GM18520 (cell line): ENCODE measurements around the gene SCNN1A.

Source experiments
- ATAC-seq: cut with Tn5 transposase; IDR thresholded peaks from one replicate; pipeline ENCODE4 v1.9.1; 2021; ENCODE audit not compliant: unreplicated experiment

The SCNN1A gene

DNA sequence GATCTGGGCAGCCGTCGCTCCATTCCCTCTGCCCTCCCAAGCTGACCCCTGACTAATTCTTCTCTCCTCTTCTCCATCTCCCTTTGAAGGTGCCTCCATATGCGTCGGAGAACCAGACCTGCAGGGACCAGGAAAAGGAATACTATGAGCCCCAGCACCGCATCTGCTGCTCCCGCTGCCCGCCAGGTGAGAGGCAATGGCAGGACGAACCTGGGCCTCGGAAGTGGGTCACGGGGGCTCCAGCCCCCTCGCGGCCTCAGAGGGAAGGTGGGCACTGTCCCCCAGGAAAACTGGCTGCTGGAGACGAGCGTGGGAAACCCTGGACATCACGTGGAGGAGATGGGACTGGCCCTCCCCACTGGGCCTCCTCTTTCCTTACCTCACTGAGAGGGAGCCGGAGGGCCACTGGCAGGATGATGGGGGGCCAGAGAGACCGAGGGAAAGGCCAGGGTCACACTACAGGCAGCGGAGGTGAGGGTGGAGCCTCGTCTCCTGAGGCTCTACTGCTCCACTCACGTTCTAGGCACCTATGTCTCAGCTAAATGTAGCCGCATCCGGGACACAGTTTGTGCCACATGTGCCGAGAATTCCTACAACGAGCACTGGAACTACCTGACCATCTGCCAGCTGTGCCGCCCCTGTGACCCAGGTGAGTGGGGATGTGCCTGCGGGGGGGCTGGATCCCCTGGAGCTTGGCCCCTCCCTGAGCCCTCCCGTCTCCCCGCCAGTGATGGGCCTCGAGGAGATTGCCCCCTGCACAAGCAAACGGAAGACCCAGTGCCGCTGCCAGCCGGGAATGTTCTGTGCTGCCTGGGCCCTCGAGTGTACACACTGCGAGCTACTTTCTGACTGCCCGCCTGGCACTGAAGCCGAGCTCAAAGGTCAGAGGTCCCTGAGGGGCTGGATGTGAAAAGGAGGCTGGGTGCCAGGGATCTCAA lies 9.4 kb upstream of the SCNN1A start:
- ATAC-seq: no peak

DNA sequence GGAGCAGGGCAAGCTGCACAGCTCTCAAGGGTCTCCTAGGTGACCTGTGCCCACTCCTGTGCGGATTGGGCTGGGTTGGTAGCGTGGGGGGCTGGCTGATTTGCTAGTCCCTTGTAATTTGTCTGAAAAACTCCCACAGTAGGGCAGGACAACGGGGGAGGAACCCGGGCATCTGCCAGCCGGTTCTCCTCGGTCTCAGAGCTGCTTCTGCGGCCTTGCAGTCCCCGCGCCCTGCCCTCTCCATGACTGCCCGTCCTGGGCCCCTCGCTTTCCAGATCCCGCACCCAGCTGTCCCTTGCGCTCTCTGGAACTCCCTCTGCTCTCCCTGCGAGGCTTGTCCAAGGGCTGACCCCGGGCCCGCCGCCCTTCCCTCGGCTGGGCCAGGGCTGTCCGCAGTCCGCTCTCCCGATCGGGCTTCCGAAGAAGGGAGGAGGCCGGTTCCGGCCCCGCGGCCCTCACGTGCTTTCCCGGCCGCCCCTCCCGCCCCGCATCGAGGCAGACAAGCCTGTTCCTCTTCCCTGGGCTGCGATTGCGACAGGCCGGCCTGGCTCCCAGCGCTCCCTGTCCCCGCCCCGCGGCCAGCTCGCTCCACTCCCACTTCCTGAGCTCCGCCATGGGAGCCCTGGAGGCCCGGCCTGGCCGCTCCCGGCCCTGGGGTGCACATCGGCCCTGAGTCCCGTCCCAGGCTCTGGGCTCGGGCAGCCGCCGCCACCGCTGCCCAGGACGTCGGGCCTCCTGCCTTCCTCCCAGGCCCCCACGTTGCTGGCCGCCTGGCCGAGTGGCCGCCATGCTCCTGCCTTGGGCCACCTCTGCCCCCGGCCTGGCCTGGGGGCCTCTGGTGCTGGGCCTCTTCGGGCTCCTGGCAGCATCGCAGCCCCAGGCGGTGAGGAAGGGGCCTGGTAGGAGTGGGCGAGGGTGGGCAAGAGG lies 8.5 kb upstream of the SCNN1A start, which contains the start of gene LTBR:
Gene LTBR (plus strand): TSS at position 591 of the 927 bp plus-strand sequence. CDS start 197 bp downstream, at position 788.
- no peak for ATAC-seq

DNA sequence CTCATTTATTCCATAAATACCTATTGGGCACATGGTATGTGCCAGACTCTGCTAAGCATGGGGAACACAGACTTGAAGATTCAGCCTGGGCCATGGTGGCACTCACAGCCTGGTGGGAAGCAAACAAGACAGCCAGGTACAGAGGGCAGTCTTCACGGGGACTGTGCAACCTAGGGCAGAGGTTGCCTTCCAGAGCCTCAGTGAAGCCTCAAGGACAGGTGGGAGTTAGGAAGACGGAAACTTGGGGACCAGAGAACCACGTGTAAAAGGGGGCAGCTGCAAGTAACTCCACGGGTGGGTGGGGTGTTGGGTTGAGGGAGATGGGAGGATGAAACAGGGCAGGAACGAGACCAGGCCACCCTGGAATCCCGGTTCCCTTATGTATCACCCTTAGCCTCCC lies 7.6 kb upstream of the SCNN1A start:
- no peak for ATAC-seq

DNA sequence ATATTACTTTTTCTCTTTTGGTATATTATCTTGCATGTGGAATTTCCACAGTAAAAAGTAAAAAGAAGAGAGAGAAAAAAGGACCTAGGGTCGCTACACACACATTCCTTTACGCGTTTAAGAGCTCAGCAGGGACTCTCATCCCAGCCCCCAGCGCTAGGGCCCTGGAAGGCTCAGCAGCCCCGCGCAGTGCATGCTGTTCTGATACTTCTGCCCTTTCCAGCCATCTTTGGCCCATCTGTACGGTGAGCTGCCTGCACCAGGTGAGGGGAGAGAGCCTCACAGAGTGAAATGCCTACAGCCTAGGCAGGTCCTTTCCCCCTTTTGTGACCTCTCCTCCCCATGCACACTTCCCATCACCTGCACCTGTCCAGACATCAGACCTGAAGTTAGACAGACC lies 7.0 kb upstream of the SCNN1A start:
- no peak for ATAC-seq

DNA sequence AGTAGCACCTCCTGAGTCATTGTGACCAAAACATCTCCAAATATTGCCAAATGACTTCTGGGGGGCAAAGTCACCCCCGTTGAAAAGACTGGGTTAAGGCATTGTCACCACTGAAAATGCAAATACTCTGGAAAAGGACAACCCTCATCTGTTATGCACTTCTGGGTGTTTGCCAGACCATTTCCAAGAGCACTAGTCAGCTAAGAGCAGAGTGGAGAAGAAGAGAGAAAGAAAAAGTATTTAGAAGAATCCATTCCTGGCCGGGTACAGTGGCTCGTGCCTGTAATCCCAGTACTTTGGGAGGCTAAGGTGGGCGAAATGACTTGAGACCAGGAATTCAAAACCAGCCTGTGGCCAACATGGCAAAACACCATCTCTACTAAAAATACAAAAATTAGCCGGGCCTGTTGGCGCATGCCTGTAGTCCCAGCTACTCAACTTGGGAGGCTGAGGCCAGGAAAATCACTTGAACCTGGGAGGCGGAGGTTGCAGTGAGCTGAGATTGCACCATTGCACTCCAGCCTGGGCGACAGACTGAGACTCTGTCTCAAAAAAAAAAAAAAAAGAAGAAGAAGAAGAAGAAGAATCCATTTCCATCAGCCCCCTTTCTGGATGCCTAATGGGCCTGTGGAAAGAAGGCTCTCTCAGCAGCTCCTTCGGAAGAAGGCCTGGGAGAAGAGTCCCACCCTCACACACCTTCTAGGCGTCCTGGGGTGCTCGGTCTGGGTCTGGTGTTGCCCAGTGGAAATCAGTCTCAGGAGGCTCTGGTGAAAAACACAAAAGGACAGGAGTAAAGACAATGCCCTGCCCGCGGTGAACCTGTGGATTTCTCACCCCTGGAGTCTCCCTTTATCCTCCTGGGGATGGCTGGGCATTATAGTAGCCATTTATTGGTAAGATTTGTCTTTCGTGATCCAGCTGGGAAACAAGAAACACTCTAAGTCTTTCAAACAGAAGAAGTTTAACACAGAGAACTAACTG lies 5.1 kb upstream of the SCNN1A start:
- no peak for ATAC-seq

DNA sequence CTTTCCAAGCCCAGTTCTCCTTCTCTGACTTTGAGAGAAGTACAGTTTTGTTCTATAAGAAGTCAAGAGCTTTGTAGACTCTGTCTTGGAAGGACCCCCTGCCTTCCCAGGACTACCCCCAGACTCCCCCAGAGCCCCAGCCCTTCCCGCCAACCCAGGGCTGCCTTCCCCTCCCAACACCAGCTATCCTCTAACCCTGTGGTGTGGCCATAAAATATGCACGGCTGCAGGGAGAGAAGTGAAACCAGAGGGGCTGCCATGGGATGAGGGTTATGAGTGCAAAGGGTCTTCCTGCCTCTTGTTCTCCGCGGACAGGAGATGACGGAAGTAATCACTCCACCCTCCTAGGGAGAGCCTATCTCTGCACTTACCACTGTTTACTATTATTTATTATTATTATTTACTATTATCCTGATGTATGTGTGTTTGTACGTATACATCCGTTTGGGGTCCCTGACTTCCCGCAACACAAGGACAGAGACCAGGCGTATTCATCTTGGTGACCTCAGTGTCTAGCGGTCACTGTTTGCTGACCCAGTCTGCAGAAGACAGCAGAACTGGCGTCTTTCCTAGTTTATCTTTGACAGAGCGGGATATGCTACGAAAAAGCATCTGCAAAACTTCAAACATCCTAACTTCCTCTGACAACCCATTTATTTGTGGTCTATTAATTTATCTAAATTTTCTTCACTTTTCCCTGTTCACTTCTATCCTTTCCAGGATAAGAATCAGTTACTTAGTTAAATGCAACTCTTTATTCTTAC lies 3.5 kb upstream of the SCNN1A start:
- ATAC-seq: no peak

GRCh38 chr12:6377667-6377994 lies 2.3 kb upstream of the SCNN1A start:
- no peak for ATAC-seq

GRCh38 chr12:6376870-6377666 lies 1.7 kb upstream of the SCNN1A start:
- ATAC-seq: no peak

DNA sequence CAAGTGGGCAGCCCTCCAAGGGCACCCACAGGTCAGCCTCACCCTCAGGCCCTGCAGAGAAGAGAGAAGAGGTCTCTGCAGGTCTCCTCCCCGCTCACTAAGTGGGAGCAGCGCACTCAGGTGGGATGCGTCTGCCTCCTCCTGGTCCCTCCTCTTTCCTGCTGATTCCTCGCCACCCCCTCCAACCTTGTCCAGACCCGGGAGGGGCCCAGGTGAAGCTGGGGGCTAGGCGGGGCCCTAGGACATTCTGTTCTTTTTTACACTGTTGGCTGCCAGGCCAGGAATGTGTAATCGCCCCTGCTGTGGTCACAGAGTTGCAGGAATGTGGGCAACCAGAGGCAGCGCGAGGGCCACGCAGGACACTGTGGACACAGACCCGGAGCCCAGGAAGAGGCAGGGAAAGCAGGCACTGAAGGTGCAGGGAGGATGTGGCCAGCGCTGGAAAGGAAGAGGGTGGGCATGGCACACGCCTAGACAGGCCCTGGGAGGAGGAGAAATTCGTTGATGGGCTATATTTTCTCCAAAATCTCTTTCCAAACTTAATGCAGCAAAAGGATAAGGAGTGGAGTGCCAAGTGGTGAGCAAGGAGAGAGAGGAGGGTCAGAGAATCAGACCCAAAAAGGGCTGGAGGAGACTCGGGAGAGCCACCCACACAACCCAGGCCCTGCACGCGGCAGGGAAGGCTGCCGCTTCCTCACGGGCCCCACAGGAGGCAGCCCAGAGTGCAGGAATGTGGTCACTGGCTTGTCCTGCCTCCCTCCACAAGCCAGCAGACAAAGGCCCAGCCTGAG lies 911 bp upstream of the SCNN1A start:
- no peak for ATAC-seq

- no peak for ATAC-seq
Observed at GRCh38 chr12:6374786-6375160, 590 bp downstream of the SCNN1A start.

- no peak for ATAC-seq
Observed at GRCh38 chr12:6374028-6374785, 1.2 kb downstream of the SCNN1A start.

- no peak for ATAC-seq
Observed at GRCh38 chr12:6373022-6373787, 2.2 kb downstream of the SCNN1A start.

GRCh38 chr12:6372403-6373003 lies 2.9 kb downstream of the SCNN1A start:
- no peak for ATAC-seq

DNA sequence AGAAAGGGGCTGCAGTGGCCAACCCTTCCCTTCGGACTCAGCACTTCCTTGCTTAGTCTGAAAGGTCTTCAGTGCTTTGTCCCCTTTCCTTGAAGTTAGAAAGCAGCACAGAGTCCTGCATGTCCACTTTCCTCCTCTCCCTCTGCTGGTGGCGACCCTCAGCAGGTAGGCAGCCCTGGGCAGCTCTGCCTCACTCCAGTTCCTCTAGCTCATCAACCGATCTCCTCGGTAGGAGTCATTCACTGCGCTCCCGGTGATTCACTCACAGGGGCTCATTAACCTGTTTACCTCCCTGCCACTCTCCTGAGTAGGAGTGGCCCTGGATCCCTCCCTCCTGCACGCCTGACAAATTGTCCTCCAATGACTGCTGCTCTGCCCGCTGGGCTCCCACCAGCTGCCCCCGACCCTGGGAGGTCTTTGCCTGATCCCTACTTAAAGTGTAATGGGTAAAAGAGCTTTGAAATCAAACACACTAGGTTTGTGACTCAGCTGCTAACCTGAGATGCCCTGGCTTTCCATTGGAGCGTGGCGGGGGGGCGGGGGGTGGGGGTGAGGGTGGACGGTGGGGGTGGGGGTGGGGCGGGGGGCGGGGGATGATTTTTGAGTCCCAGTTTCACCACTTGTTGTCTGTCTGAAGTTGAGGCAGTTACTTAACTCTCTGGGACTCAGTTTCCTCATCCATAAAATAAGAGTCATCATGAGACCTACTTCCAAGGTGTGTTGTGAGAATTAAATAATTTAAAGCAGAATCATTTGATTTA lies 4.2 kb downstream of the SCNN1A start:
- ATAC-seq: no peak

DNA sequence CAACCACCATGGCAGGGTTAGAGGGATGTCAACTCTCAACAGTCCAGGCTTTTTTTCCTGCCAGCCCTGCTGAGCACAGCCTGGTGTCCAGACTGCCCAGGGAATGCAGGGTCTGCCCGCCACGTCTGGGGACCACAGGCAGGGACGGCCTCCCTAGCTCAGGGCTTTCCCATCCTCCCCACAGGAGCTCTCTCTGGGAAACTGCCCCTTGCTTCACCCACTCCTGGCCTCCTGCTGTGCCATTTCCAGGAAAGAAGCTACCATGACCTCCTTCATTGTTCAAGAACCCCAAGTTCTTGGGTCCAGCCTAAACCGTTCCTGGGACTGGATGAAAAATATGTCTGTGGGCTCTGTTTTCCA lies 4.8 kb downstream of the SCNN1A start:
- ATAC-seq: no peak
